Karpas-422 (cell line): ENCODE data around the gene TMC6. TPM values are rescaled to one million over a fixed set of nuclear protein-coding genes. Genes with fewer than 3 reads are reported as not detected.

Source experiments
- DNase-seq: peaks from one replicate; pipeline ENCODE4 v3.0.0-alpha.2; 2015
- H2AFZ ChIP-seq: fragments of 200-600 bp; sonication (generic); 2 replicates; pipeline ENCODE4 v1.6.1; 2014; ENCODE audit warnings: antibody characterized with exemption, low read length, mixed read lengths
- H3K27ac ChIP-seq: fragments of 200-600 bp; sonication (generic); 2 replicates; pipeline ENCODE4 v1.5.1; 2014; ENCODE audit warnings: mild to moderate bottlenecking, low read length, moderate library complexity
- H3K27me3 ChIP-seq: fragments of 200-600 bp; sonication (generic); 2 replicates; pipeline ENCODE4 v1.6.1; 2014; ENCODE audit warnings: low read length, mixed read lengths
- H3K36me3 ChIP-seq: fragments of 200-600 bp; sonication (generic); 2 replicates; pipeline ENCODE4 v1.6.1; 2014; ENCODE audit warnings: low read length, mixed read lengths; ENCODE audit not compliant: insufficient read depth
- H3K4me1 ChIP-seq: fragments of 200-600 bp; sonication (generic); 2 replicates; pipeline ENCODE4 v1.6.1; 2014; ENCODE audit warnings: mild to moderate bottlenecking, low read length, mixed read lengths
- H3K4me2 ChIP-seq: fragments of 200-600 bp; sonication (generic); 2 replicates; pipeline ENCODE4 v1.6.1; 2014; ENCODE audit warnings: low read length, low read depth, mild to moderate bottlenecking; ENCODE audit not compliant: poor library complexity, severe bottlenecking
- H3K4me3 ChIP-seq: fragments of 200-600 bp; sonication (generic); 2 replicates; pipeline ENCODE4 v1.5.1; 2014; ENCODE audit warnings: mild to moderate bottlenecking, antibody characterized with exemption, low read length, mixed read lengths
- H3K79me2 ChIP-seq: fragments of 200-600 bp; sonication (generic); 2 replicates; pipeline ENCODE4 v1.6.1; 2014; ENCODE audit warnings: mild to moderate bottlenecking, low read length, mixed read lengths
- H3K9ac ChIP-seq: fragments of 200-600 bp; sonication (generic); 2 replicates; pipeline ENCODE4 v1.6.0; 2014; ENCODE audit warnings: low read length
- H3K9me2 ChIP-seq: fragments of 200-600 bp; sonication (generic), shearing (Covaris generic); replicated peaks from 2 replicates; pipeline ENCODE4 v1.6.0; 2014; ENCODE audit warnings: mild to moderate bottlenecking, low read length, moderate library complexity; ENCODE audit not compliant: insufficient read depth
- H3K9me3 ChIP-seq: fragments of 300-700, 200-600 bp; sonication (generic); 2 replicates; pipeline ENCODE4 v1.6.1; 2014; ENCODE audit warnings: low read length, mixed read lengths
- H4K20me1 ChIP-seq: fragments of 200-600 bp; sonication (generic); 2 replicates; pipeline ENCODE4 v1.6.1; 2014; ENCODE audit warnings: mild to moderate bottlenecking, antibody characterized with exemption, low read length, low read depth; ENCODE audit not compliant: insufficient read depth
- total RNA-seq: library from RNA; depleted of rRNA; stranded (reverse); fragments of >200 nt; shearing (Covaris generic); gene quantifications from 2 replicates; pipeline ENCODE4 v1.2.3, GENCODE V29; 2014; ENCODE audit warnings: low replicate concordance

TMC6 gene
- total RNA-seq, 1 experiment from 2014 or later: 70.7 TPM

GRCh38 chr17:78104540-78104941 is 24.0 kb downstream of the TMC6 start:
- Histone ChIP-seq H3K4me3 (no peak overlapping the region), H3K9me2 (no peaks in the 10 kb centered on the region), H3K9me3 (no peaks in the 10 kb centered on the region), H3K9ac (no peak overlapping the region), H3K4me2 (no peak overlapping the region), H4K20me1 (no peaks in the 10 kb centered on the region; the same call in 1 of the 2 replicates), H3K4me1 (no peaks in the 10 kb centered on the region), H3K27ac (no peak overlapping the region), H2AFZ (no peak overlapping the region), H3K36me3 (no peaks in the 10 kb centered on the region; the same call in 1 of the 2 replicates), H3K79me2 (no peaks in the 10 kb centered on the region), H3K27me3 (no peaks in the 10 kb centered on the region)
- DNase-seq: no peak

- Histone ChIP-seq H3K9ac (no peak overlapping the region), H4K20me1 (no peaks in the 10 kb centered on the region; the same call in 1 of the 2 replicates), H3K4me2 (no peak overlapping the region), H3K4me1 (no peaks in the 10 kb centered on the region), H3K9me2 (no peaks in the 10 kb centered on the region), H3K4me3 (no peak overlapping the region), H3K27ac (no peak overlapping the region), H3K9me3 (no peaks in the 10 kb centered on the region), H3K79me2 (no peaks in the 10 kb centered on the region), H3K27me3 (no peaks in the 10 kb centered on the region), H2AFZ (no peak overlapping the region), H3K36me3 (no peaks in the 10 kb centered on the region; the same call in 1 of the 2 replicates)
- no peak for DNase-seq
Observed at GRCh38 chr17:78103311-78103710, 25.2 kb downstream of the TMC6 start.

- no peaks in the 10 kb centered on the region; the same call in 1 of the 2 replicates for H3K36me3 ChIP-seq
- no peak overlapping the region for H3K9ac ChIP-seq
- no peak overlapping the region for H3K4me2 ChIP-seq
- no peaks in the 10 kb centered on the region for H4K20me1 ChIP-seq
- H3K27ac ChIP-seq: no peak overlapping the region
- H2AFZ ChIP-seq: no peak overlapping the region
- no peaks in the 10 kb centered on the region for H3K9me3 ChIP-seq
- no peaks in the 10 kb centered on the region for H3K79me2 ChIP-seq
- no peak overlapping the region for H3K4me3 ChIP-seq
- H3K9me2 ChIP-seq: no peaks in the 10 kb centered on the region
- DNase-seq: no peak
- no peaks in the 10 kb centered on the region for H3K27me3 ChIP-seq
- no peaks in the 10 kb centered on the region for H3K4me1 ChIP-seq
Observed at GRCh38 chr17:78101542-78101941, 27.0 kb downstream of the TMC6 start.

- no peaks in the 10 kb centered on the region for H4K20me1 ChIP-seq
- H2AFZ ChIP-seq: no peak overlapping the region
- H3K9me2 ChIP-seq: no peaks in the 10 kb centered on the region
- no peaks in the 10 kb centered on the region for H3K4me1 ChIP-seq
- no peaks in the 10 kb centered on the region for H3K9me3 ChIP-seq
- H3K36me3 ChIP-seq: no peaks in the 10 kb centered on the region; the same call in 1 of the 2 replicates
- H3K4me2 ChIP-seq: no peak overlapping the region
- H3K4me3 ChIP-seq: no peak overlapping the region
- no peak overlapping the region for H3K27ac ChIP-seq
- no peaks in the 10 kb centered on the region for H3K27me3 ChIP-seq
- no peak overlapping the region for H3K9ac ChIP-seq
- no peaks in the 10 kb centered on the region for H3K79me2 ChIP-seq
- no peak for DNase-seq
Observed at GRCh38 chr17:78101112-78101511, 27.4 kb downstream of the TMC6 start.

GRCh38 chr17:78096093-78096492 is 32.5 kb downstream of the TMC6 start:
- DNase-seq: no peak
- Histone ChIP-seq H3K36me3 (no peaks in the 10 kb centered on the region), H3K4me3 (no peak overlapping the region)

GRCh38 chr17:78095035-78095434 is 33.5 kb downstream of the TMC6 start:
- no peaks in the 10 kb centered on the region for H3K36me3 ChIP-seq
- no peak overlapping the region for H3K4me3 ChIP-seq
- H3K27me3 ChIP-seq: no peaks in the 10 kb centered on the region
- H3K9me2 ChIP-seq: no peaks in the 10 kb centered on the region
- no peaks in the 10 kb centered on the region for H3K9me3 ChIP-seq
- H3K4me2 ChIP-seq: no peak overlapping the region
- no peak overlapping the region for H2AFZ ChIP-seq
- no peaks in the 10 kb centered on the region for H3K79me2 ChIP-seq
- no peak overlapping the region for H3K9ac ChIP-seq
- no peaks in the 10 kb centered on the region for H4K20me1 ChIP-seq
- no peak for DNase-seq
- no peak overlapping the region for H3K27ac ChIP-seq
- no peaks in the 10 kb centered on the region for H3K4me1 ChIP-seq

More at GRCh38 chr17:78096093-78096492, 32.5 kb downstream of the TMC6 start:
- H2AFZ ChIP-seq: no peak overlapping the region
- H4K20me1 ChIP-seq: no peaks in the 10 kb centered on the region
- H3K79me2 ChIP-seq: no peaks in the 10 kb centered on the region
- no peak overlapping the region for H3K4me2 ChIP-seq
- no peak overlapping the region for H3K9ac ChIP-seq
- no peak overlapping the region for H3K27ac ChIP-seq
- H3K9me3 ChIP-seq: no peaks in the 10 kb centered on the region
- no peaks in the 10 kb centered on the region for H3K27me3 ChIP-seq
- H3K4me1 ChIP-seq: no peaks in the 10 kb centered on the region
- H3K9me2 ChIP-seq: no peaks in the 10 kb centered on the region

GRCh38 chr17:78092794-78093324 is 35.7 kb downstream of the TMC6 start:
- no peaks in the 10 kb centered on the region for H3K36me3 ChIP-seq
- no peak overlapping the region for H3K4me3 ChIP-seq
- no peak overlapping the region for H3K27ac ChIP-seq
- no peak for DNase-seq
- H4K20me1 ChIP-seq: no peaks in the 10 kb centered on the region
- no peaks in the 10 kb centered on the region for H3K27me3 ChIP-seq
- H3K4me2 ChIP-seq: no peak overlapping the region
- H3K4me1 ChIP-seq: no peaks in the 10 kb centered on the region
- H3K9me3 ChIP-seq: no peaks in the 10 kb centered on the region
- no peaks in the 10 kb centered on the region for H3K9me2 ChIP-seq
- H3K79me2 ChIP-seq: no peaks in the 10 kb centered on the region
- no peak overlapping the region for H2AFZ ChIP-seq
- H3K9ac ChIP-seq: no peak overlapping the region

- Histone ChIP-seq H3K9ac (no peak overlapping the region), H3K27ac (no peak overlapping the region), H3K4me1 (no peaks in the 10 kb centered on the region), H3K36me3 (no peaks in the 10 kb centered on the region), H3K9me3 (no peaks in the 10 kb centered on the region), H4K20me1 (no peaks in the 10 kb centered on the region), H3K4me2 (no peak overlapping the region), H3K9me2 (no peaks in the 10 kb centered on the region), H3K4me3 (no peak overlapping the region), H3K27me3 (no peaks in the 10 kb centered on the region), H2AFZ (no peak overlapping the region), H3K79me2 (no peaks in the 10 kb centered on the region)
- no peak for DNase-seq
Observed at GRCh38 chr17:78089576-78090281, 38.8 kb downstream of the TMC6 start.
